ENCODE measurements around the gene NBL1.

The NBL1 gene

DNA sequence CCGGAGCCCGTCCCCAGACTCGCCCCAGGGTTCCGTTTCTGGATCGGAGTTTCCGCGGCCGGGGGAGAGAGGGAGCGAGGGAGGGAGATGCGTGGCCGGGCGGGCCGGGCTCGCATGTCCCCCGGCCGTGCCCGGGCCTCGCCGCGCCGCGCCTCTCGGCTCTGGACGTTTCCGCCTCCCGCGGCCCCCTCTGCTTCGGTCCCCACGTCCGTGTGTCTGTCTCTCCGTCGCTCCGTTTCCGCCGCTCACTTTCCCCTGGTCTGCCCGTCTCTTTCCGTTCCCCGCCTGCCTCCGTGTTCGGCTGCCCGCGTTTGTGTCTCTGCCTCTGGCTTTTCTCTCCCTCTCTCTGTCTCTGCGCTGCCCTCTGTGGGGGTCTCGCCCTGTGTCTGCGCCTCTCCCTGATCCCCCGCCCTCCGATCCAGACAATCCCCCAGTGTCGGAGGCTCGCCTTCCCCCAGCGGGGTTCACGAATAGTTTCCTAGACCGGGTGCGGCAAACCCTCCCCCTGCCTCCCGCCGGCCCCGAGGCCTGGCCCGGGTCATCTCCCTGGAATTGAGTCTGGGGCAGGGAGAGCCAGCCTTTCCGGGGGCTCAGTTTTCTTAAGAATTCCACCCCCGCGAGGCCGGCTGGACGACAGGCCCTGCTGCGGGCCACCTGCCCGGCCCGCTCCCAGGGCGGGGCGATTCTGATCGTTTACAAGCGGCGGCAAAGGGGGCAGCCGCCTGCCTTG is 735 bp downstream of the NBL1 start:
- Histone ChIP-seq H3K4me1 (ENCODE audit: control insufficient read depth, insufficient read depth, low read length, poor library complexity, severe bottlenecking) (peaks cover 17% of the 10 kb centered on the region), H3K9me3 (ENCODE audit: control insufficient read depth, low read length) (no peaks in the 10 kb centered on the region), H3K36me3 (ENCODE audit: control insufficient read depth, insufficient read depth, low read length) (no peaks in the 10 kb centered on the region), H3K4me3 (ENCODE audit: insufficient read depth, low read depth, low read length, poor library complexity, severe bottlenecking) (peak overlapping the region; percentile 61), H3K27ac (ENCODE audit: insufficient read depth, low read length, poor library complexity, severe bottlenecking) (peak overlapping the region; percentile 35), H3K27me3 (replicated peaks; ENCODE audit: control insufficient read depth, insufficient read depth, low read length, poor library complexity, severe bottlenecking) (no peaks in the 10 kb centered on the region)
- no peak for DNase-seq

- Histone ChIP-seq H3K4me1 (ENCODE audit: control insufficient read depth, insufficient read depth, low read length, poor library complexity, severe bottlenecking) (peaks cover 17% of the 10 kb centered on the region), H3K9me3 (ENCODE audit: control insufficient read depth, low read length) (no peaks in the 10 kb centered on the region), H3K27me3 (replicated peaks; ENCODE audit: control insufficient read depth, insufficient read depth, low read length, poor library complexity, severe bottlenecking) (no peaks in the 10 kb centered on the region), H3K4me3 (ENCODE audit: insufficient read depth, low read depth, low read length, poor library complexity, severe bottlenecking) (peak overlapping the region; percentile 61), H3K36me3 (ENCODE audit: control insufficient read depth, insufficient read depth, low read length) (no peaks in the 10 kb centered on the region), H3K27ac (ENCODE audit: insufficient read depth, low read length, poor library complexity, severe bottlenecking) (no peak overlapping the region)
- no peak for DNase-seq
These were observed 1.5 kb downstream of the NBL1 start for GRCh38 chr1:19645411-19646251.

DNA sequence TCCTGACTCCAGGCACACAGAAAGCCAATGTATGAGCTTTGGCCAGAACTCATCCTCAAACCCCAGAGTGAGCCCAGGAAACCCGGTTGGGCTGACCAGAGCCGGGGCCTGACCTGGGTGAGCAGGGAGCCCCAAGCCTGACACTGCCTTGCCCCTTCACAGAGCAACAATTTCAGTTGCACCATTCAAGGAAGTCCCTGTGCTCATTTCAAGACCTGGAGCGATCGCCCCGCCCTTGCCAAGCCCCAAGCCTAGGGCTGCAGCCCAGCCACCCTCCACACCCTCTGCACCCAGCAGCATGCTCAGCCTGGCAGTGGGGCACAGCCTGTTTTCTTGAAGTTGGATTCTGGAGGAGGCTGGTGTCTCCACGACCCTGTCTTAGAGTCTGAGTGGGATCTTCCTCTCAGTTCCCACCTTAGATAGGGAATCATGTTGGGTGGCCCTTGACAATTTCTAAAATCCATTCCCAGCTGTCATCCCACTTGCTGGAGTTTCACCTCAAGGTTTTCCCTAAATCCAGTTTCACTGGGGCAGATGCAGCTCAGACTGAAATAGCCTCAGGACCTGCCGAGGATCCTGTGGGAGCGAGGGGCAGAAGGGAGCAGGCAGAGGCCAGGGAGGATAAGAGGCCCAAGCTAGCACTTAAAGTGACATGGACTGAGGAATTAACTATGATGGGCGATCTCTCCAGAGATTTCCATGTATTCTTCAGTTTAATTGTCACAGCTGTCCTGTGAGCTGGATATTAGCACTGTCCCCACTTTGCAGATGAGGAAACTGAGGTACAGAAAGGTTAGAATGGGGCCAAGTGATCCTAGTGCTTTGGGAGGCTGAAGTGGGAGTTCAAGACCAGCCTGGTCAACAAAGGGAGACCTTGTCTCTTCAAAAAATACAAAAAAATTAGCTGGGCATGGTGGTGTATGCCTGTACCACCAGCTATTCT is 2.5 kb downstream of the NBL1 start:
- Histone ChIP-seq H3K4me3 (ENCODE audit: insufficient read depth, low read depth, low read length, poor library complexity, severe bottlenecking) (no peak overlapping the region), H3K4me1 (ENCODE audit: control insufficient read depth, insufficient read depth, low read length, poor library complexity, severe bottlenecking) (peaks cover 17% of the 10 kb centered on the region), H3K27me3 (replicated peaks; ENCODE audit: control insufficient read depth, insufficient read depth, low read length, poor library complexity, severe bottlenecking) (no peaks in the 10 kb centered on the region), H3K36me3 (ENCODE audit: control insufficient read depth, insufficient read depth, low read length) (no peaks in the 10 kb centered on the region), H3K27ac (ENCODE audit: insufficient read depth, low read length, poor library complexity, severe bottlenecking) (no peak overlapping the region), H3K9me3 (ENCODE audit: control insufficient read depth, low read length) (no peaks in the 10 kb centered on the region)
- no peak for DNase-seq

GRCh38 chr1:19647643-19648042 is 3.5 kb downstream of the NBL1 start:
- Histone ChIP-seq H3K36me3 (ENCODE audit: control insufficient read depth, insufficient read depth, low read length) (no peaks in the 10 kb centered on the region), H3K4me3 (ENCODE audit: insufficient read depth, low read depth, low read length, poor library complexity, severe bottlenecking) (no peak overlapping the region), H3K4me1 (ENCODE audit: control insufficient read depth, insufficient read depth, low read length, poor library complexity, severe bottlenecking) (peaks cover 17% of the 10 kb centered on the region), H3K9me3 (ENCODE audit: control insufficient read depth, low read length) (no peaks in the 10 kb centered on the region), H3K27me3 (replicated peaks; ENCODE audit: control insufficient read depth, insufficient read depth, low read length, poor library complexity, severe bottlenecking) (no peaks in the 10 kb centered on the region), H3K27ac (ENCODE audit: insufficient read depth, low read length, poor library complexity, severe bottlenecking) (no peak overlapping the region)
- no peak for DNase-seq

GRCh38 chr1:19648239-19648638 is 4.1 kb downstream of the NBL1 start:
- DNase-seq: no peak
- peaks cover 15% of the 10 kb centered on the region for H3K4me1 ChIP-seq (ENCODE audit: control insufficient read depth, insufficient read depth, low read length, poor library complexity, severe bottlenecking)
- no peaks in the 10 kb centered on the region for H3K9me3 ChIP-seq (ENCODE audit: control insufficient read depth, low read length)
- H3K36me3 ChIP-seq (ENCODE audit: control insufficient read depth, insufficient read depth, low read length): no peaks in the 10 kb centered on the region
- H3K27me3 ChIP-seq (replicated peaks; ENCODE audit: control insufficient read depth, insufficient read depth, low read length, poor library complexity, severe bottlenecking): no peaks in the 10 kb centered on the region
- no peak overlapping the region for H3K27ac ChIP-seq (ENCODE audit: insufficient read depth, low read length, poor library complexity, severe bottlenecking)
- no peak overlapping the region for H3K4me3 ChIP-seq (ENCODE audit: insufficient read depth, low read depth, low read length, poor library complexity, severe bottlenecking)

DNA sequence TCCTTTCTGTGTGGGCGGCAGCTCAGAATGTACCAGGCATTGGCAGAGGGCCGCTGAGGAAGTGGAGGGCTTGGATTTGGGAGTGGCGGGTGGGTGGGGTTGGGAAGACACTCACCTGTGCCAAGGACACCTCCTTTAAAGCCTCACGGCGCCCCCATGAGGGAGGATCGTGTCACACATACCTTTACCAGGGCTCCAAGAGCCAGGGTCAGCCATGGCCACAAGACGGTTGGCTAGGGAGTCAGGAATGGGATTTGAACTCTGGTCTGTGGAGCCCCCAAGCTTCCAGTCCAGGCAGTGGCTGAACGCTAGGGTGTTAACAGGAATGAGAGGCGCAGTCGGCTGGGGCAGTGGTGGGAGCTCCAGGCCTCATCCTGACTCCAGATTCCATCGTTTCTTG is 4.6 kb downstream of the NBL1 start:
- H3K27me3 ChIP-seq (replicated peaks; ENCODE audit: control insufficient read depth, insufficient read depth, low read length, poor library complexity, severe bottlenecking): no peaks in the 10 kb centered on the region
- H3K9me3 ChIP-seq (ENCODE audit: control insufficient read depth, low read length): no peaks in the 10 kb centered on the region
- H3K27ac ChIP-seq (ENCODE audit: insufficient read depth, low read length, poor library complexity, severe bottlenecking): no peak overlapping the region
- no peak overlapping the region for H3K4me3 ChIP-seq (ENCODE audit: insufficient read depth, low read depth, low read length, poor library complexity, severe bottlenecking)
- H3K4me1 ChIP-seq (ENCODE audit: control insufficient read depth, insufficient read depth, low read length, poor library complexity, severe bottlenecking): peaks cover 11% of the 10 kb centered on the region
- no peaks in the 10 kb centered on the region for H3K36me3 ChIP-seq (ENCODE audit: control insufficient read depth, insufficient read depth, low read length)
- DNase-seq: no peak

DNA sequence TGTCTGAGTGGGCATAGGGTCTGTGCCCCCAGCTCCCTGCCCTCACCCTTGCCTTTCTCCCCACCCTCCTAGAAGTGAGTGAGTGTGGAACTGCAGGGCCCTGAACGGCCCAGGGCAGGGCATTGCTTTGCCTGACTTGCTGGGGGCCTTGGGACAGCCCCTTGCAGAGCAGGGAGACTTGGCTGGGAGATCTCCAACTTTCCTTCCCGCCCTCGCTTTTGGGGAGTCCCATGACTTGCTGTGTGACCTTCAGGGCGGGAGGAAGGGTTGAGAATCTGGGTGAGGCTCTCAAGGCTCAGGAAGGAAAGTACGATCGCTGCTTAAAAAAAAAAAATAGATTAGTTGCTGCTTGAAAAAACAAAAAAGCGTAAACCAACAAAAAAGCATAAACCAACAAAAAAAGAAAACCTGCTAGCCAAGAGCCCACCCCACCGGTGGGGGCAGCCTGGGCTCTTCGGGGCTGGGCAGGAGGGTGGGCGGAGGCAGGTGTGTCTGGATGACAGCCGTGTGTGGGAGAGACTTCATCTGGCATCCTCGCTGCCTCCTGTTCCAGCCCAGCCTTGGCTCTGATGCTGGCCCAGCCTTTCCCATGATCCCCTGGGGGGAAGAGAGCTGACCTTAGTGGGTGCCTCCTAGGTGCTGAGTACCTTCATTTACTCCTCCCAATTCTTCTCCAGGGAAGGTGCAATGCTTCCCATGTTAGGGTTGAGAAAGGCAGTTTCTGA is 6.5 kb downstream of the NBL1 start:
- H3K36me3 ChIP-seq (ENCODE audit: control insufficient read depth, insufficient read depth, low read length): no peaks in the 10 kb centered on the region
- DNase-seq: no peak
- H3K27me3 ChIP-seq (replicated peaks; ENCODE audit: control insufficient read depth, insufficient read depth, low read length, poor library complexity, severe bottlenecking): no peaks in the 10 kb centered on the region
- no peaks in the 10 kb centered on the region for H3K9me3 ChIP-seq (ENCODE audit: control insufficient read depth, low read length)
- H3K4me1 ChIP-seq (ENCODE audit: control insufficient read depth, insufficient read depth, low read length, poor library complexity, severe bottlenecking): peaks cover 4% of the 10 kb centered on the region
- no peak overlapping the region for H3K27ac ChIP-seq (ENCODE audit: insufficient read depth, low read length, poor library complexity, severe bottlenecking)
- no peak overlapping the region for H3K4me3 ChIP-seq (ENCODE audit: insufficient read depth, low read depth, low read length, poor library complexity, severe bottlenecking)

- no peak overlapping the region for H3K27ac ChIP-seq (ENCODE audit: insufficient read depth, low read length, poor library complexity, severe bottlenecking)
- peak in 1 of 3 donors; percentile 16 for DNase-seq
- H3K27me3 ChIP-seq (replicated peaks; ENCODE audit: control insufficient read depth, insufficient read depth, low read length, poor library complexity, severe bottlenecking): no peaks in the 10 kb centered on the region
- H3K4me1 ChIP-seq (ENCODE audit: control insufficient read depth, insufficient read depth, low read length, poor library complexity, severe bottlenecking): peaks cover 4% of the 10 kb centered on the region
- H3K4me3 ChIP-seq (ENCODE audit: insufficient read depth, low read depth, low read length, poor library complexity, severe bottlenecking): no peak overlapping the region
- no peaks in the 10 kb centered on the region for H3K36me3 ChIP-seq (ENCODE audit: control insufficient read depth, insufficient read depth, low read length)
- no peaks in the 10 kb centered on the region for H3K9me3 ChIP-seq (ENCODE audit: control insufficient read depth, low read length)
These were observed 7.1 kb downstream of the NBL1 start for GRCh38 chr1:19651141-19651737.

GRCh38 chr1:19654386-19654785 is 10.3 kb downstream of the NBL1 start:
- Histone ChIP-seq H3K27me3 (replicated peaks; ENCODE audit: control insufficient read depth, insufficient read depth, low read length, poor library complexity, severe bottlenecking) (no peaks in the 10 kb centered on the region), H3K4me3 (ENCODE audit: insufficient read depth, low read depth, low read length, poor library complexity, severe bottlenecking) (no peak overlapping the region), H3K4me1 (ENCODE audit: control insufficient read depth, insufficient read depth, low read length, poor library complexity, severe bottlenecking) (no peaks in the 10 kb centered on the region), H3K36me3 (ENCODE audit: control insufficient read depth, insufficient read depth, low read length) (no peaks in the 10 kb centered on the region), H3K9me3 (ENCODE audit: control insufficient read depth, low read length) (no peaks in the 10 kb centered on the region), H3K27ac (ENCODE audit: insufficient read depth, low read length, poor library complexity, severe bottlenecking) (no peak overlapping the region)
- no peak for DNase-seq

All from effector memory CD4-positive, alpha-beta T cell (primary cell).